GM18951 (cell line): ENCODE measurements around the gene HIPK4.

Source experiments
- POLR2A ChIP-seq: IDR thresholded peaks from 4 replicates; pipeline ENCODE4 v1.6.1; 2011; ENCODE audit warnings: mild to moderate bottlenecking; ENCODE audit not compliant: insufficient read length, insufficient read depth; ENCODE audit errors: extremely low read depth
- in situ Hi-C: fragments of 300-500 bp; cut with MboI; formaldehyde crosslinking; loops from one replicate; pipeline ENCODE4 v1.12.0; 2022; ENCODE audit warnings: low sequenced_read_pairs, mixed read lengths, inconsistent platforms; ENCODE audit not compliant: unreplicated experiment

The HIPK4 gene

DNA sequence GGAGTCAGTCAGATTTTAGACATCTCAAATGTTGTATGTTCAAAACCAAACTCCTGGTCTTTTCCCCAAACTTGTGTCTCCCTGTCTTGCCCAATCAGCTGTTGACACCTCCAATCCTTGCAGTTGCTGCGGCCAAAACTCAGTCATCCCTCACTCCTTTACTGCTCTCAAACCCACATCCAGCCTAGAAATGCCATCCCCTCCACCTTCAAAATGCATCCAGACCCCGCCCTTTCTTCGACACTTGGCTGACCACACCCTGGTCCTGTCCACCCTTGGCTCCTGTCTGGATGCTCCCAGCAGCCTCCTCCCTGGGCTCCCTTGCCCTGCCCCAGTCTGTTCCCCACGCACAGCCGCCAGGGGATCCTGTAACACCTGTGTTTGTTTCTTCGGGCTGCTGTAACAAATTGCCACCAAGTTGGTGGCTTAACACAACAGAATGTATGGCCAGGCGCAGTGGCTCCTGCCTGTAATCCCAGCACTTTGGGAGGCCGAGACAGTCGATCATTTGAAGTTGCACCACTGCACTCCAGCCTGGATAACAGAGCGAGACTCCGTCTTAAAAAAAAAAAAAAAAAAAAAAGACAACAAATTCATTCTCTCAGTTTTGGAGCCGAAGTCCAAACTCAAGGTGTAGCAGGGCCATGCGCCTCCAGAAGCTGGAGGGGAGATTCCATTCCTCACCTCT is 29.8 kb downstream of the HIPK4 start:
- no peak for TF ChIP-seq POLR2A
- in situ Hi-C loops = no loop called here

DNA sequence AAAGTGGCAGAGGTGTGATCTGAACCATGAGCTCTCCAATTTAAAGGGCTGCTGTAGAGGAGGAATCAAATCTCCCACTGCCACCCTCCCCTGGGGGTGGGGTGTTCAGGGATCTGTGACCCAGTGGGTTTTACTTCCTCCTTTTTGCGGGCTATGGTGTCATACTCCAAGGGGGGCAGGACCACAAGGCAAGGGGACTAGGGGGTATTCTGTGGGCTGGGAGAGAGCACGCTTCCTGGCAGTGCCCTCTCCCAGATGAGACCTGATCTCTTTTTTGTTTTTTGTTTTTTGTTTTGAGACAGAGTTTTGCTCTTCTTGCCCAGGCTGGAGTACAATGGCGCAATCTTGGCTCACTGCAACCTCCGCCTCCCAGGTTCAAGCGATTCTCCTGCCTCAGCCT is 31.2 kb downstream of the HIPK4 start:
- TF ChIP-seq POLR2A = no peak

DNA sequence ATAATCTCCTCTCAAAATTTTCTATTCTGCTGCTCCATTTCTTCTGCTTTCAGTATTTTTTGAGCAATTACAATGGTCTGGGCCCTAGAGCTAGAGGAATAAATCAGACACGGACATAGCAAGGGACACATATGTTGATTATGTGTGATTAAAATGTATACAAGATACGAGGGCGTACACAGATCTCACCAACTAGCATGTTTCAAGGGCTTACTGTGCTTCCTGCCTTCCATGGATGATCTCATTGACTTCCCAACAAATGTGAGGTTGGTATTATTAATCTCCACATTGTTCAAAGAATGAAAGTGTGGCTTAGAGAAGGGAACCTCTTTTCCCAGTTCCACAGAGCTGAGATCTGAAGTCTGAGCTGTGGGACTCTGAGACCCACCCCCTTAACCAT is 32.3 kb downstream of the HIPK4 start:
- in situ Hi-C loops = no loop called here
- TF ChIP-seq POLR2A = no peak

More for the DNA sequence above, 31.2 kb downstream of the HIPK4 start:
- in situ Hi-C loops = no loop called here

DNA sequence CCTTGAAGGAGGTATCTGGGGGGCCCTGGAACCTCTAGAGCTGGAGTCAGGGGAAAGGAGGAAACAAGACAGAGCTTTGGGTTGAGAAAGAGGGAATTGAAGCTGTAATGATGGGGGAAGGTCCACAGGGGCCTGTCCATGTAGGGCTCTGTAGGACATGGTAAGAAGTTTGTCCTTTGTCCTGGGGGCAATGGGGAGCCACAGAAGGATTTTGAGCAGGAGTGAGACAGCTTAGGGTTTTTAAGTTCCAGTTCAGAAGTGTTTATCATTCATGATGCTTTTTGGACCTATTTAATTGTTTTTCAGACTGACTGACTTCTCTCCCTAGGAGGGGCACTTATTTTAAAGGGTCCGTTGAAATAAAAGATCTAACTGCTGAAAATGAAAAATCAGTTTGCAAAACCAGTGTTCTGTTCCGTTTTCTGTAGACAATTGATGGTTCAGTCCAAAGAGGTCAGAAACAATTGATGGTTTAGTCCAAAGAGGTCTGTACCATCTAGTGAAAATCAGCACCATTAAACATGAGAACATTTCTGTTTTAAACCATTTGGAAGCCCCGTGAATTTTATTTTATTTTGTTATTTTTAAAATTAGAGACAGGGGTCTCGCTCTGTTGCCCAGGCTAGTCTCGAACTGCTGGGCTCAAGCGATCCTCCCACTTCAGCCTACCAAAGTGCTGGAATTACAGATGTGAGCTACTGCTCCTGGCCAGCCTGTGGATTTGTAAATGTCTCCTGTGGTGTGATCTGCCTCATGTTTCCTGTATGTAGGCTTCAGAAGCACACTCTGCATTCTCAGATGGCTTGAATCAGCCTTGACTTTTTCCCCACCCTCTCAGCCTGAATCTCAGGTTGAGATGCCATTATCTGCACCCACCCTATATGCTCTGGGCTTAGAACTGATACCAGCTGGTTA is 33.0 kb downstream of the HIPK4 start:
- no peak for TF ChIP-seq POLR2A
- in situ Hi-C loops = no loop called here

DNA sequence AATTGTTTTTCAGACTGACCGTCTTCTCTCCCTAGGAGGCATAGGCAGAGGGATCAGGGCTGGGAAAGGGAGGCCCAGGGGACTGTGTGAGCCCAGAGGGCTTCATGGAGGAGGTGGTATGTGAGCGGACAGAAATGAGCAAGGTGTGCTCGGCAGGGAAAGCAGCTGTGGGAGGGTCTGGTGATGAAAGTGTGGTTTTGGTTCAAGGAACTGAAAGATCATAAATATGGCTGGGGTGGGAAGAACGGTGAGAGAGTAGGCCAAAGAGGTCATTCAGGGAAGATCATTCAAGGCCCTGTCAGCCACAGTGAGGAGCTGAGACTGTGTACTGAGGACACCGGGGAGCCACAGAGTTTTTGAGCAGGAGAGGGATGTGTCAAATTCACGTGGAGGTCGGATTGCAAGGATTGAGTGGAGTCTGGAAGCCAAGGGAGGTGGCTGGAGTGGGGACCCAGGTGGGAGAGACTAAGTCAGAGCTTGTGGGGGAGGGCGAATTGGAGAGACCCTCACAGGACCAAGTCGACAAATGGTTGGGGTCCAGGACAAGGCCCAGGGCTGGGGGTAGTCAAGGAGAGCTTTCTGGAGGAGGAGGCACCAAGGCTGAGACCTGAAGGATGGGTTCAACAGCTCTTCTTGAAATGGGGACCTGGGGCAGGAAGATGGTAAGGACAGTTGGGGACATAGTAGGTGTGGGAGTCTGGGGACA is 33.9 kb downstream of the HIPK4 start:
- in situ Hi-C loops = no loop called here
- no peak for TF ChIP-seq POLR2A

DNA sequence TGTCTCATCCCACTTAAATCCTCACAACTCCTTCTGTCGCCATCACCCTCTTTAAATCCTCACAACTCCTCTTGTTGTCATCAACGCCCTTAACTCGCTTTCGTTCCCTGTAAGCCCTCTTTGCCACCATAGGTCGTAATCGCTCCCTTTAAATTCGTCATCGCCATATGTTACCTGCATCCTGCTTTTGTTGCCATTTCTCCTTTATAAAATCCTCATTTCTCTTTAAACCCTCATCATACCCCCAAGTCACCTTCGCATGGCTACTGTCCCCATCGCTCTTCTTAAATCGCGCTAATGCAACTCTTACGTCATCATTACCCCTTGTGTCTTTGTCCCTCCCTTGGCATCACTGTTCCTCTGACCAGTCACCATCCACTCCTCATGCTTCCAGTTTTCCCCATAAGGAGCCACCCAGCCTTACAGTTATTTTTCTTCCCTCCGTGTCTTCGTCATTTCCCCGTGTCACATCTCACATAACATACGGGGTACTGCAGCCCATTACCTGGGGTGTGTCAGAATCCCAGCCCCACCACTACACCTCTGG is 40.9 kb downstream of the HIPK4 start:
- in situ Hi-C loops = no loop called here
- TF ChIP-seq POLR2A = no peak

DNA sequence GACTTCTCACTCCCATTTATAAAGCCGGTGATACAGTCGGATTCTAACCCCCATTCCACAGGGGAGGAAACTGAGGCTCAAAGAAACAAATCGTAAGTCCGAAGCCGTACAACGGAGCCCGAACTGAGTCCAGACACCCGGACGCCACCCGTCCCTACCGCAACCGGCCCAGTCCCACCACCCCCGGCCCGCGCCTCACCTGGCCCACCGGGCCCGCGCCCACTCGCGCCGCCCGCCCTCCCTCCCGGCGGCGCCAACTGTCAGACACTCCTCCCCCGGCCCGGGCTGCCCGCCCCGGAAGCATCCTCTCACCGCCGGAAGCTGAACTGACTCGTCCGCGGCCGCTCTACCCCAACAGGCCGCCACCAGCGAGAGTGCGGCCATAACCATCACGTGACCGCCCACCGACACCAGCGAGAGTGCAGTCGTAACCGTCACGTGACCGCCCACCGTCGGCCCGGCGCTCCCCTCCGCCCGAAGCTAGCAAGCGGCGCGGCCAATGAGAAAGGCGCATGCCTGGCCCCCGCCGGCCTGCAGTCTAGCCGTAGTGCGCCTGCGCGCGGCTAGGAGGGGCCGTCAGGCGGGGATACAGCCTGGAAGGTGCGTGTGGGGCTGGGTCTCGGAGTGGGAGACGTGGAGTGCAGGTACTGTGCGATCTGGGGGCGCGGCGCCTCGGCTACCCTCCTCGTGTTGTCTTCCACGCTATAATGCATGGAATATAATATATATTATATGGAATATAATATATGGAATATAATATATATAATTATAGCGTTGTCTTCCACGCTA is 41.7 kb downstream of the HIPK4 start, which contains the start of the genes C19orf47 and PLD3:
Gene C19orf47 (minus strand): TSS at position 273 of the 789 bp plus-strand sequence. CDS start 6,540 bp downstream, outside the sequence.
Gene PLD3 (plus strand): TSS at position 571 of the 789 bp plus-strand sequence. CDS start 17,789 bp downstream, outside the sequence.
- peak; percentile 97 for TF ChIP-seq POLR2A
- in situ Hi-C loops = no loop called here

DNA sequence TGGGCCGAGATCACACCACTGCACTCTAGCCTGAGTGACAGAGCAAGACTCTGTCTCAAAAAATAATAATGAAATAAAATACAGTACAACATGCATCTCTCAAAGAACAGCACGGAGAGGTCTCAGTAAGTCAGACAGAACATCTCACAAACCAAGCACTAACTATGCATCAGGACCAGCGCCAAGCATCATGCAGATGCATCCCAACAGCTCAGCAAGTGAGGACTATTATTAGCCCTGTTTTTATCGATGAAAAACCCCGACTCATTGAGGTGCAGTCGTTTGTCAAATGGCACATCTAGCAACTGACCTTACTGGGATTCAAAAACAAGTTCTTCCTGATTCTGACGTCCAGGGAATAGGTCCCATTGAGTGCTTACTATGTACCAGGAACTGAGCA is 45.6 kb downstream of the HIPK4 start:
- no peak for TF ChIP-seq POLR2A
- in situ Hi-C loops = no loop called here

DNA sequence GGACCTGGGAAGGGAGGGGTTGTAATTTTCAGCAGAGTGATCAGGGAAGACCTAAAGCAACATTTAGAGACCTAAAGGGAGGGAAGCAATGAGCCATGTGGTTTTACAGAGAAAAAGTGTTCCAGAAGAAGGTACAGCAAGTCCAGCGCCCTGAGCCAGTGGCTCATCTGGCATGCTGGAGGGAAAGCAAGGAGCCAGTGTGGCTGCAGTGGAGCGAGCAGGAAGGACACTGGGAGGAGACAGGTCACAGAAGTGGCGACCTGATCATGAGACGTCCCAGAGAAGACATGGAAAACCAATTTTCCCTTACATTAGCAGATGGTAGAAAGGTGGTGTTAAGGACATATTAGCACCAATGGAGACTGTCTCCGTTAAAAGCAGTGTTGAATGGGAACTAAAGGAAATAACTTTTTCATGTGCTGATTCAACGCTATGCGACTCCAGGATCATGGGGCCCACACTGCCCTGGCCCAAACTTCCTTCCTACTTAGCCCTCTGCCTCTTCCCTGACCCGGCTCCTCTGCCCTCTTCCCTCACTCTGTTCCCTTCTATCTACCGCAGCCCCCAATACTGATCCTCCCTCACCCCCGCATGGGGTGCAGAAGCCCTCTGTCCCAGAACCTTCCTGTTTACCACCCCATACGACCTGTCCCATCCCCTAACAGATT is 47.2 kb downstream of the HIPK4 start:
- TF ChIP-seq POLR2A = no peak
- in situ Hi-C loops = no loop called here

DNA sequence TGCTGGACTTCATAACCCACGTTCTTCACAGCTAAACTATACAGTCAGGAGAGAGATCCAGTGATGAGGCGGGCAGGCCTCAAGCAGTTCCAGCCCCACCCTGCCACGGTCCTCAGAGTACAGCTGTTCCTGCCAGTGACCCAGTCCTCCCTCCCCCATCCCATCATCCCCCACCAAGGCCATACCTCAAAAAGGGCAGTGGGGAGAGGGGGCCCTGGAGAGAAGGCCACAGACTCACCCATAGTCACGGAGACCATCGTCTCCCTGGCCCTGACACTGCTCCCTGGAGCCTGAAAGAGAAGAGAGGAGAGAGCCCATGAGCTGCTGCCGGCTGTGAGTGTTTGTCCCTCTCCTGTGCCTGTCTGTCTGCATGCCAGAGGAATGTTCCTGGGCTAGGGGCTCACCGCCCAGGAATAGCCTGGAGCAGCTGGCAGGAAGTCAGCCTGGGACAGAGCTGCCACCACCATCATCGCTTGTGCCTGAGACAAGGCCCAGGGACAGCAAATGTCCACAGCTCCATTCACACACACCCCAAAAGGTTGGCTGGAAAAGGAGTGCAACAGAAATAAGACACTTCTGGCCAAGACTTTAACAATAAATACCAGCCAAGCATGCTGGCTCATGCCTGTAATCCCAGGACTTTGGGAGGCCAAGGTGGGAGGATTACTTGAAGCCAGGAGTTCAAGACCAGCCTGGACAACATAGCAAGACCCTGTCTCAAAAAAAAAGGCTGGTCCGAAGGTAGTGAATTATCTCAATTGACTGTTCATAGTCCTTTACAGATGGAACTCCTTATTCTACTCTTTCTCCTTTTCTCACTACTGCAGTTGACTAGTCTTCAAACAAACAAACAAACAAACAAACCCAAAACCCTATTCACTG is 48.1 kb downstream of the HIPK4 start:
- TF ChIP-seq POLR2A = no peak
- in situ Hi-C loops = no loop called here
